Measurements from ENCODE around the gene ASXL1.
"Not testable (repeated sequence)": the region's sequence is repeated elsewhere in the genome, so short reads cannot be mapped to it uniquely, and the experiment has no call there.

The ASXL1 gene

GRCh38 chr20:32455171-32455900 lies 97.2 kb downstream of the ASXL1 start:
- DNase-seq, result no peak

DNA sequence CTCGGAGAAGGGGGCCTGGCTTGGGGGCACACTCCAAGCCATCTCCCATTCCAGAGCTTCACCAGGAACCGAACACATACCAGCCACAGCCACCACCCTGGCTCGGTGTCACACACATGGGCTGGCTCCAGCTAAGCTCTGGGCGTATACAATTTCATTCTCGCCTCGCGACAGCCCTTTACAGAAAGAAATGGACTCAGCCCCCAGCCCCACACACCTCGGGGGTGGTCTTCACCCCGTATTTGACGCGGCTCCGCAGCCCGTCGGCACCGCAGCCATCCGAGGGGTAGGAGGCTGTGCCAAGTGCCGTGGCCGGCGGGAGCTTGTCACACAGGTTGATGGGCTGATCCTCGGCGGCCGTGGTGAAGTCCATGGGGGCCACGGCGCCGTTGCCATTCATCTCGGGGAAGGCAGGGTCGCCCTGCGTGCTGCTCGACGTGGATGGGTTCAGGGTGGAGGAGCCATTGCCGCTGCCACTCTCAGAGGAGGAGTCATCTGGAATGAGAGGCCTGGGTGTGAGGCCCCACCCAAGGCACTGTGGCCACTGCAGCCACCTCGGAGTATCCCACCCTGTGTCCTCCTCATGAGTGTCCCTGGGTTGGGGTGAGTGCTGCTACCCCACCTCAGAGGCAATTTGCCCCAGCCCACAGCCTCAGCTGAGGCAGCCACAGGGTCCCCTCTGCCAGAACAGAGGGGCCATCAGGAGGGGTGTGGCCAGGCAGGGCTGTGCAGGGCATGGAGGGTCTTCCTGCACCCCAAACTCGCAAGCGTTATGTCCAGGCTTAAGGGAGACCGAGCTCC lies 98.0 kb downstream of the ASXL1 start:
- DNase-seq, result no peak

- no peak for DNase-seq
Measured at GRCh38 chr20:32456869-32457478, 98.8 kb downstream of the ASXL1 start.

- no peak for DNase-seq
Measured at GRCh38 chr20:32457479-32457986, 99.4 kb downstream of the ASXL1 start.

DNA sequence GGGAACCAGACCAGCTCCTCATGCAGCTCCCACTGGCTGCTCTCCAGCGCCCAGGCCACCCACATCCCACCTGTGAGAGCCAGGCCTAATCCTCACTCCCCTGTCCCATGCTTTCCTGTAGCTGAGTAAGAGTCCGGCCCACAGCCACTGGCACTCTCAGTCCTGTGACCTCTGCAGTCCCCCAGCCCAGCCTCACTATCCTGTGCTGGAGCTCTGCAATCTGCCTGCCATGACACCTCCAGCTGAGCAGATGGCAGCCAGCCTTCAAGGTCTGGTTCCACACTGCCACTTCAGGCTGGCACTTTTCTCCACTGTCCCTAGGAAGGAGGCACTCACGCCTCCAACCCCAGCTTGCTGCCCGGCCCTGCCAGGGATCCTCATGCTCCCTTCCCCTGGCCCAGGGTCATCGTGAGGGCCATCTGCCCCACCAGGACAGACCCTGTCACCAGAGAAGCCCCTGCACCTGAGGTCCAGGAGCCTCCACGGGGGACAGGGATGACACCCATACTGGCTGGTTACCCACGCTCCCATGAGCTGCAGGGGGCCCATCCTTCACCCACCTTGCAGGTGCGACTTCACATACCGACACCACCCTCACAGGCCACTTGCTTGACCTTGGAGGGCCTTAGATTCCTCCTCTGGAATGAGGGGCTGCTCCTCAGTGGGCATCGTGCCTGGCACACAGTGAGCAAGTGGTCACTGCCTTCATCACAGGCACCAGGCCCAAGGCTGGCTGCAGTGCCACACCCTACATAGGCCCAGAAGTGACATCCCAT lies 100.1 kb downstream of the ASXL1 start:
- DNase-seq, result no peak

GRCh38 chr20:32458837-32459220 lies 100.7 kb downstream of the ASXL1 start:
- DNase-seq, result no peak

DNA sequence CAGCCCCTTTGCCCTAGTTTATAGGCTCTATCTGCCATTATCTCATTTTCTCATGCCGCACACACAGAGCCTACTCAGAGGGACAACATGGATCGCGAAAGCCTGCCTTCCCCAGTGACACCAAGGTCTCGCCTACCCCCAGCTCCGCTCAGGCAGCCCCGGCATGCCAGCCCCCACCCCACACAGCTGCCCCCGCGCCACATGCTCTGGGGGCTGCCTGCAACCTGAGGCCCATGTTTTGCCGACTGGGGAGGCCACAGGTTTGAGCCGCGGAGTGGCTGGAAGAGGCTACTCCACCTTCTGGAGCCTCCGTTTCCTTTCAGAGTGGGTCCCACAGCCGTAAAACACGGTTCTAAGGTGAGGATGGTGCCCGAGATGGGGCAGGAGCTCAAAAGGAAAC lies 102.1 kb downstream of the ASXL1 start:
- DNase-seq, result no peak

- DNase-seq, result no peak
Measured at GRCh38 chr20:32460683-32461320, 102.7 kb downstream of the ASXL1 start.

DNA sequence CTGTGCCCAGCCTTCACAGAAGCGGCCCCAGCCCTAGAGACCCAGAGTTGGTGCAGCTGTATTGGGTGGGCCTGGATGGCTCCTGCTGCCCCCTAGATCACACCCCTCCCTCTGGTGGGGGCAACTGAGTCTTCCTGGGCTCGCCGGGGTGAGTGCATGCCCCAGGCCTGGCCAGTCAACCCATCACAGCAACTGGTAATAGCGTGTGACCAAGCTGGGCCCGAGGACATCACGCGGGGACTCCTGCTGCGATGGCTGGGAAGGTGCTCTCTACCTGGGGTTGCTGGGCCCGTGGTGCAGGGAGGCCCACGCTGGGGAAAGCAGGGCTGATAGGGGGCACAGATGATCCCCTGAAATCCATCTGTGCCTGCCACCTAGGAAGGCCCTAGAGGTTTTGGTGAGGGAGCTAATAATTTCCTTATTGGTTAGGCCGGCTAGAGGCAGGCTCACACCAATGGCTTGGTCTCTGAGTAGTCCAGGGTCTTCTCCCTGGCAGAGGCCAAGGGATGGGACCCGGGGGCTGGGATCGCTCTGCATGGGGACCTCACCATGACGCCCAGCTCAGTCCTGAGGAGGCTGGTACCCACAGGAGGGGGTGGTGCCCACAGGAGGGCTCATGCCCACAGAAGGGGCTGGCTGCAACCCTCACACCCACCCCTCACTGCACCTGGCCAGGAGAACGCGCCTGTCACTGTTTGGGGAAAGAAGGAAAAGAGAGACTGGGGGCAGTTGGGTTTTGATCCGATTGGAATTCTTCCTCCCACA lies 103.9 kb downstream of the ASXL1 start:
- no peak for DNase-seq

- no peak for DNase-seq
Measured at GRCh38 chr20:32462900-32463641, 104.9 kb downstream of the ASXL1 start.

DNA sequence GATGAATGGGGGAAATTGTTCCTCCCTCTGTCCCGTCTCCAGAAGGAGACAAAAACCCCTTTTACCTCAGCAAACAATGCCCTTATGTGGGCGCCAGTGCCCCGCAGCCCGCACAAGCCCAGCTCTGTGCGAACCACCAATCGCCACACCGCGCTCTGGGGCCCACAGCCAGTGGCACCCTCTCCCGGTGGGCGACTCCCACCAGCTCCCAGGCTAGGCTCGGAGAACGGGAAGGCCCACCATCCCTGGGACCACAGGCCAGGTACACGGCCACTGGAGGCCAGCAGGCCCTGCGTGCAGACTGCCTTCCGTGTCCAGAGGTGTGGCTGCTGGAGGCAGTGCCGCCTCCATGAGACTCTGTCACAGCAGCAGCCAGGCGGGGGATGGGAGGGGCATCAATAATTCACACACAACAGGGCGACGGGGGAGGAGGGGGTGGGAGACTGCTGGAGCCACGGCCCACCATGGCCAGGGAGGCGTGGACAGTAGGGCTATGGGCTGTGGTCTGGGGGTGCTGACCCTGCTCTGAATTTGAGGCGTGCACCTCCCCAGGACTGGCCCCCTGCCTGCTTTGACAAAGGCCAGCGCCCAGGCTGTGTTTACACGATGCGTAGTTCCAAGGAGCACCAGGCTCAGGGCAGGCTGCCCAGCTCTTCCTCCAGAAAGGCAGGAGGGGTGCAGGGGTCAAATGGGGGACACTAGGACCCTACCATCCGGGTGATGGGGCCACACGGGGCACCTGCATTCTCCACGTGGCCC lies 105.7 kb downstream of the ASXL1 start:
- no peak for DNase-seq

GRCh38 chr20:32464401-32465091 lies 106.4 kb downstream of the ASXL1 start:
- DNase-seq, result no peak

DNA sequence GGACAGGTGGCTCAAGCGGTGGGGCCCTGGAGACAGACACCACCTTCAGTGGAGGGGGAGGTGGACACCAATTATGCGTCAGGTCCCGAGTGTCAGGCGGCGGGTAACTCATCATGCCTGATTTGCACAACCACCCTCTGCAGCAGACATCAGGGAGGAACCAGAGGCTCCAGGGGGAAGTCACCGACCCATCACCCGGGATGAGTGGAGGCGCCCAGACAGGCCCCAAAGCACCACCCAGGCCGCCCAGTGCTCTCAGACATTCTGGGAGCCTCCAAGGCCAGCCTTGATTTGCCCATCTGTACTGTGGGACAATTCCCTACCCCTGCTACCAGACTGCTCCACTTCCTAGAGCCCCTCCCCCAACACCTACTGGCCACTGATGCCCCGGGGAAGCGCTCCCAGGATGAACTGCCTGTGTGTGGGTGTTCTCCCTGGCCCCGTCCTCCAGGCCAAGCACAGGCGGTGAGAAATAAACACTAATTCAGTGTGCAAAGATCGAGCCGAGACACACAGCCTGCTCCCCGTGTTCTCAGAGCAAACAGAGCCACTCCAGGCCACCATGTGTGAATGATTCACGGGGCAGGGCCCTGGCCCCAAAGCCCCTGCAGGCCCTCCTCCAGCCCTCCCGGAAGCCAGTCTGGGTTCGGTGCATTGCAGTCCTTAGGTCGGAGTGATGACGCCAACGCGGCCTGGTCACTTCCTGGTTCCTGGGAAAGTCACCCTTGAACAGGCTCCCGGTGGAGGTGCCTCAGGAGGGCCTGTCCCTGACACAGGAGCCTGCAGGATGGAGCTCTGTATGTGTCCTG lies 107.2 kb downstream of the ASXL1 start:
- DNase-seq, result no peak

DNA sequence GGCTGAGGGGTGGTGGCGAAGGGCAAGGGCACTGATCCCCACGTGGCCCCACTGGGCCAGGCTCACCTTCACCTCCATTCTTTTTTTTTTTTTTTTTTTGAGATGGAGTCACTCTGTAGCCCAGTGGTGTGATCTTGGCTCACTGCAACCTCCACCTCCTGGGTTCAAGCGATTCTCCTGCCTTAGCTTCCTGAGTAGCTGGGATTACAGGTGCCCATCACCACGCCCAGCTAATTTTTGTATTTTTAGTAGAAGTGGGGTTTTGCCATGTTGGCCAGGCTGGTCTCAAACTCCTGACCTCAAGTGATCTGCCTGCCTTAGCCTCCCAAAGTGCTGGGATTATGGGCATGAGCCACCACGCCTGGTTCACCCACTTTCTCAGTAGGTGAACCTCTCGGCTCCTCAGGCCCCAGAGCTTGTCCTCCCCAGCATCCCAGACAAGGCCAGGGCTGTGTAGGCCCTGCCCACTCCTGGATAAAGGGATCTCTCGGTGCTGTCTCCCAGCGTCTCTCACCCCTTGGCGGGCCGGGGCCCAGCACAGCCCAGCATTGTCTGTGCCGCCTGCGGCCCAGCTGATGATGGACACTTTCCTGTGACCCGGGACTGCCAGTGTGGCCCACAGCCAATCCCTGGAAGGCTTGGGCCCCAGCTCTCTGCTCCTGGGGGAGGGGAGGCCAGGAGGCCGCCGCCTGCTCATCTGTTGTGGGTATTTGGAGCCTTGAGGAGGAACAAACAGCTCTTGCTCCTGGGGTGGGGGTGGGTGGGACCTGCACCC lies 108.0 kb downstream of the ASXL1 start:
- not testable (repeated sequence) for DNase-seq

DNA sequence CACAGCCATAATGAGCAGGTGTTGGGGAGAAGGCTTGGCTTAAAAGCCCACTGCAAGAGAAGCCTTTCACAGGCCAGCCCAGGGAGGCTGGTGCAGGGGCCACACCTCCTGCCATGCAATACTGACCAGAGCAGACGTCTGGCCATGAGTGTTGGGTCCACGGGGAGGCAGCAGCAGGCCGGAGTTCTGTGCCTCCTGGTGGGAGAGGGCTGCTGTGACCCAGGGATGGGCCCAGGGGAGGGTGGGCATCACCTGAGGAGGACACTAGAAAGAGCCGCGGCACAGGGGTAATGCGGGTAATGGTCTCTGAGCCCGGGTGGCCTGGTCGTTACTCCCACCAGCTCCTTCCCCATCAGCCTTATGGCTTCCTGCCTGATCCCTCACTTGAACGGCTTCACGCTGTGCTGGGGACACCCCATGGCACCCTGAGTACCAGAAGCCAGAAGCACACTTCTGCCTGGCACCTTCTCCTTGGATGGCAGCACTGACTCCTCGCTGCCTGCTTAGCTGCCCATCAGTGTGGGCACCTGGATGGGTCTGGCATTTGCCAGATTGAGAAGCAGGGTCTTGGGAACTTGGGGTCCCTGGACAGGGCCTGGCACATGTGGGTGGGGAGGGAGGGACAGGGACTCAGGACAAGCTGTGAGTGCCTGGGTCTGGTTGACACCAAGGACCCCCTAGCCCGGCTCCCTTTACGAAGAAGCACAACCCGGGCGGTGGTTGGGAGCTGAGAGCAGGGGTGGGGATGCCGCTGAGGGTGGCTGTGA lies 108.8 kb downstream of the ASXL1 start:
- no peak for DNase-seq

DNA sequence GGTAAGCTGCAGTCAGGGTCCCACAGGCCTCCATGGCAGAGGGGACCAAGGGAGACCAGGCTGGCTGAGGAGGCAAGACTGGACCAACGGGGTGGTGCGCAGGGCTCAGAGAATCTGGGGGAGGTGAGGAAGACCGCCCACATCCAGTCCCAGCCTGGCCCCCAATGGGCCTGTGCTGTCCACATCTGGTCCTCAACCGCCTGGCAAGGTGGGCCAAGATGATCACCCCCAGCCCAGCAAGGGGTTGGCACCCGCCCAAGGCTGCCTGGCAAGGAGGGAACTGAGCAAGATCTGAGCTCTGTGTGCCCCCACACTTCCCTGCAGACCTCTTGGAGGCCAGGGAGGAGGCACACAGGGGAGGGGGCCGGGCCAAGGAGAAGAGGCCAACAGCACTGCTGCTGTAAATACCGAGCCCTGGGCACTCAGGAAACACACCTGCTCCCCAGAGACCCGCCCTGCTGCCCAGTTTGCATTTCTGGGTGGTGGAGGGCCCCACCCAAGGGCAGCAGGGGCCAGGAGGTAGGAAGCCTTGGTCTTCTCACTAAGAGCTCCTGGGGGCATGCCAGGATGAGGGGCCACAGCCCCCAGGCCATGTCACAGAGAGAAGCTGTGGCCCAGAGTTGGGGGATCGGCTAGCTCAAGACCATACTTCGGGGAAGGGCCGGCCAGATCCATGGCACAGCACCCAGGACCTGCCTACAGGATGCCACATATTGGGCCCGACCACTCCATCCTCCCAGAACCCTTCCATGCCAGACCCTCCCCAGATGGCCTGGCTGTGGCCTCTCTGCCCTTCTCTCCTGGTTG lies 109.6 kb downstream of the ASXL1 start:
- DNase-seq, result no peak

All from NCI-H345 (cell line).